Smooth muscle cell (in vitro differentiated cells): ENCODE measurements around the gene MN1. TPM values are rescaled to one million over a fixed set of nuclear protein-coding genes. Genes with fewer than 3 reads are reported as not detected.

Experiments
- DNase-seq: peaks from one replicate; lab custom pipeline; 2025; ENCODE audit not compliant: unreplicated experiment; lab: John Stamatoyannopoulos, UW
- H2AFZ ChIP-seq: fragments of 200-600 bp; sonication (generic); 2 replicates; pipeline ENCODE4 v1.6.0; 2016; ENCODE audit warnings: antibody characterized with exemption, low read depth, mild to moderate bottlenecking
- H3F3A ChIP-seq: fragments of 200-600 bp; sonication (generic); 2 replicates; pipeline ENCODE4 v1.6.0; 2017; ENCODE audit warnings: antibody characterized with exemption, low read depth
- H3K27ac ChIP-seq: fragments of 200-600 bp; sonication (generic); 2 replicates; pipeline ENCODE4 v1.5.1; 2016; ENCODE audit warnings: low read depth, mild to moderate bottlenecking
- H3K27me3 ChIP-seq: fragments of 200-600 bp; sonication (generic); 2 replicates; pipeline ENCODE4 v1.6.1; 2016; ENCODE audit warnings: low read depth, mild to moderate bottlenecking
- H3K36me3 ChIP-seq: fragments of 200-600 bp; sonication (generic); 2 replicates; pipeline ENCODE4 v1.5.1; 2016; ENCODE audit warnings: low read depth
- H3K4me1 ChIP-seq: fragments of 200-600 bp; sonication (generic); 2 replicates; pipeline ENCODE4 v1.5.1; 2016; ENCODE audit warnings: low read depth
- H3K4me2 ChIP-seq: fragments of 200-600 bp; sonication (generic); 2 replicates; pipeline ENCODE4 v1.6.0; 2016; ENCODE audit warnings: mild to moderate bottlenecking
- H3K4me3 ChIP-seq: fragments of 200-600 bp; sonication (generic); 2 replicates; pipeline ENCODE4 v1.5.1; 2016; ENCODE audit warnings: mild to moderate bottlenecking
- H3K79me2 ChIP-seq: fragments of 200-600 bp; sonication (generic); 2 replicates; pipeline ENCODE4 v1.6.0; 2016; ENCODE audit warnings: low read depth, mild to moderate bottlenecking
- H3K9ac ChIP-seq: fragments of 200-600 bp; sonication (generic); 2 replicates; pipeline ENCODE4 v1.6.0; 2016; ENCODE audit warnings: low read depth
- H3K9me3 ChIP-seq: fragments of 200-600 bp; sonication (generic); replicated peaks from 2 replicates; pipeline ENCODE4 v1.5.1; 2016; ENCODE audit warnings: low read depth
- H4K20me1 ChIP-seq: fragments of 200-600 bp; sonication (generic); 2 replicates; pipeline ENCODE4 v1.6.0; 2016; ENCODE audit warnings: low read depth
- WGBS: methylation state at CpG from one replicate; pipeline ENCODE4 v1.1.7; 2016; ENCODE audit warnings: low lambda C conversion rate; 5-methylcytosine and 5-hydroxymethylcytosine counted together
- polyA plus RNA-seq: library from polyadenylated mRNA; unstranded; fragments of >200 nt; fragmentation: Nextera tagmentation; extraction: Ambion mirVana; gene quantifications from 2 replicates; pipeline ENCODE4 v1.2.1, GENCODE V29; 2016
- total RNA-seq: library from RNA; depleted of rRNA; stranded (reverse); fragments of >200 nt; gene quantifications from 2 replicates; pipeline ENCODE4 v1.2.3, GENCODE V29; 2014
- TF ChIP-seq, protein P1 (sequence below): fragments of 200-600 bp; sonication (generic); IDR thresholded peaks from 2 replicates; pipeline ENCODE4 v1.5.1; 2017; ENCODE audit warnings: borderline replicate concordance, mild to moderate bottlenecking, antibody characterized with exemption; ENCODE audit not compliant: insufficient read depth, poor library complexity, severe bottlenecking

MN1 gene
- total and polyA plus RNA-seq, 2 experiments from 2014 or later, result 0.98 to 3.3 TPM

DNA sequence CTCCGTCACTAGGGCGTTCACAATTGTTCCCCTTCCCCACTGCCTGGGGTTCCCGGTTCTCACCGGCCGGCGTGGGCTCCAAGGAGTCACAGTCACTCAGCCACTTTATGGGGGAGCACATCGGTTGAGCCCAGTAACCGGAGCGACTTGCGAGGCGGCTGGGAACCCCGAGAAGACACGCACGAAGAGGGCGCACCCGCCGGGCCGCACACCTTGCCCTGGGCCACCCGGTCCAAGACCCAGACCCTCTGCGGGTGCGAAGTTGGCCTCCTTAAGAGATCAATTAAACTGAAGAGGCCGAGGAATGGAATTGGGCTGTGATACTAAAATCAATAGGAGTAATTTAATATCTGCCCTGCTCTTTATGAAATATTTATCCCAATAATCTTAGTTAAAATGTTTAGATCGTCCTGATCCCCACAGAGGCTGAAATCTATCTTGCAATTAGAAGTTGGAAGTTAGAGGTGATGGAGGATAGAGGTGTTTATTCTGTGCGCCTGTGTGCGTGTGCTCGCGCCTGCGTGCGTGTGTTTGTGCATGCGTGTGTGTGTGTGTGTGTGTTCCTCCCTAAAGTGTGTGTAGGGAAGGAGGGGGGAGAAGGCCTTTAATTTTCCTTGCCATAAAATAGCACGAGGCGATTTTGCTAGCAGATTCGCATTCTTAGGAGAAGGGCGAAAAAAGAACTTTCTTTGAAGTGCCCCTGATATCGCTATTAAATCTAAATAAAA lies 954 bp upstream of the MN1 start:
- H3K36me3 ChIP-seq, result no peaks in the 10 kb centered on the region
- H3K4me2 ChIP-seq, result peak overlapping the region; percentile 99
- H4K20me1 ChIP-seq, result peaks cover 27% of the 10 kb centered on the region
- H2AFZ ChIP-seq, result peak overlapping the region; percentile 87
- TF ChIP-seq, protein P1, sequence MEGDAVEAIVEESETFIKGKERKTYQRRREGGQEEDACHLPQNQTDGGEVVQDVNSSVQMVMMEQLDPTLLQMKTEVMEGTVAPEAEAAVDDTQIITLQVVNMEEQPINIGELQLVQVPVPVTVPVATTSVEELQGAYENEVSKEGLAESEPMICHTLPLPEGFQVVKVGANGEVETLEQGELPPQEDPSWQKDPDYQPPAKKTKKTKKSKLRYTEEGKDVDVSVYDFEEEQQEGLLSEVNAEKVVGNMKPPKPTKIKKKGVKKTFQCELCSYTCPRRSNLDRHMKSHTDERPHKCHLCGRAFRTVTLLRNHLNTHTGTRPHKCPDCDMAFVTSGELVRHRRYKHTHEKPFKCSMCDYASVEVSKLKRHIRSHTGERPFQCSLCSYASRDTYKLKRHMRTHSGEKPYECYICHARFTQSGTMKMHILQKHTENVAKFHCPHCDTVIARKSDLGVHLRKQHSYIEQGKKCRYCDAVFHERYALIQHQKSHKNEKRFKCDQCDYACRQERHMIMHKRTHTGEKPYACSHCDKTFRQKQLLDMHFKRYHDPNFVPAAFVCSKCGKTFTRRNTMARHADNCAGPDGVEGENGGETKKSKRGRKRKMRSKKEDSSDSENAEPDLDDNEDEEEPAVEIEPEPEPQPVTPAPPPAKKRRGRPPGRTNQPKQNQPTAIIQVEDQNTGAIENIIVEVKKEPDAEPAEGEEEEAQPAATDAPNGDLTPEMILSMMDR, result no peak
- no peaks in the 10 kb centered on the region for H3K9me3 ChIP-seq
- 6% methylated on average over 35 of the region's 35 CpGs for WGBS
- H3K4me1 ChIP-seq, result peaks cover 51% of the 10 kb centered on the region
- no peaks in the 10 kb centered on the region for H3F3A ChIP-seq
- peak overlapping the region; percentile 77 for H3K4me3 ChIP-seq
- no peaks in the 10 kb centered on the region for H3K79me2 ChIP-seq
- no peak overlapping the region for H3K27ac ChIP-seq
- no peak for DNase-seq
- no peak overlapping the region for H3K9ac ChIP-seq
- peaks cover 72% of the 10 kb centered on the region for H3K27me3 ChIP-seq

GRCh38 chr22:27801202-27801615 lies 347 bp downstream of the MN1 start:
- Histone ChIP-seq H4K20me1 (peaks cover 40% of the 10 kb centered on the region), H3K9ac (no peak overlapping the region), H3F3A (no peaks in the 10 kb centered on the region), H3K27me3 (peaks cover 72% of the 10 kb centered on the region), H3K27ac (no peak overlapping the region), H3K9me3 (no peaks in the 10 kb centered on the region), H3K79me2 (no peaks in the 10 kb centered on the region), H3K36me3 (no peaks in the 10 kb centered on the region), H3K4me2 (peak overlapping the region; percentile 99), H2AFZ (peak overlapping the region; percentile 87), H3K4me3 (peak overlapping the region; percentile 77), H3K4me1 (peaks cover 60% of the 10 kb centered on the region)
- DNase-seq, result no peak
- 1% methylated on average over 47 of the region's 58 CpGs for WGBS
- TF ChIP-seq, protein P1, result no peak

GRCh38 chr22:27800250-27801201 lies 1.0 kb downstream of the MN1 start:
- no peaks in the 10 kb centered on the region for H3F3A ChIP-seq
- WGBS, result 4% methylated on average over 55 of the region's 82 CpGs
- no peak overlapping the region for H3K9ac ChIP-seq
- DNase-seq, result no peak
- H3K27ac ChIP-seq, result no peak overlapping the region
- peak overlapping the region; percentile 77 for H3K4me3 ChIP-seq
- H3K79me2 ChIP-seq, result no peaks in the 10 kb centered on the region
- TF ChIP-seq, protein P1, result no peak
- H4K20me1 ChIP-seq, result peaks cover 46% of the 10 kb centered on the region
- peak overlapping the region; percentile 99 for H3K4me2 ChIP-seq
- no peaks in the 10 kb centered on the region for H3K36me3 ChIP-seq
- H2AFZ ChIP-seq, result peak overlapping the region; percentile 87
- H3K4me1 ChIP-seq, result peaks cover 66% of the 10 kb centered on the region
- H3K9me3 ChIP-seq, result no peaks in the 10 kb centered on the region
- peaks cover 74% of the 10 kb centered on the region for H3K27me3 ChIP-seq
